B cell (primary cell): ENCODE data around the gene FFAR2.

Experiments
- EZH2 ChIP-seq: IDR thresholded peaks from 2 replicates; pipeline ENCODE4 v1.6.1; 2012; ENCODE audit warnings: borderline replicate concordance, low read depth, mild to moderate bottlenecking, moderate library complexity, low read length; ENCODE audit not compliant: insufficient read depth, poor library complexity, severe bottlenecking
- TF ChIP-seq, protein P1 (sequence below): fragments of 200-600 bp; IDR thresholded peaks from one replicate; pipeline ENCODE4 v1.8.0; 2022; ENCODE audit warnings: antibody characterized with exemption, mild to moderate bottlenecking

DNA sequence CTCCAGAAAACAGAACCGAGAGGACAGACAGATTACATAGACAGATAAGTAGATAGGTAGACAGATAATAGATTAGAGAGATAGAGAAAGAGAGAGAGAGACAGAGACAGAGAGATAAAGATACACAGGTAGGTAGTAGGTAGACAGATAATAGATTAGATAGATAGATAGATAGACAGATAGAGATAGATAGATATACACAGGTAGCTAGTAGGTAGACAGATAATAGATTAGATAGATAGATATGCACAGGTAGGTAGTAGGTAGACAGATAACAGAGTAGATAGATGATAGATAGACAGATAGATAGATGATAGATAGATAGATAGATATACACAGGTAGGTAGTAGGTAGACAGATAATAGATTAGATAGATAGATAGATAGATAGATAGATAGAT, 10.1 kb downstream of the FFAR2 start:
- TF ChIP-seq, protein P1, sequence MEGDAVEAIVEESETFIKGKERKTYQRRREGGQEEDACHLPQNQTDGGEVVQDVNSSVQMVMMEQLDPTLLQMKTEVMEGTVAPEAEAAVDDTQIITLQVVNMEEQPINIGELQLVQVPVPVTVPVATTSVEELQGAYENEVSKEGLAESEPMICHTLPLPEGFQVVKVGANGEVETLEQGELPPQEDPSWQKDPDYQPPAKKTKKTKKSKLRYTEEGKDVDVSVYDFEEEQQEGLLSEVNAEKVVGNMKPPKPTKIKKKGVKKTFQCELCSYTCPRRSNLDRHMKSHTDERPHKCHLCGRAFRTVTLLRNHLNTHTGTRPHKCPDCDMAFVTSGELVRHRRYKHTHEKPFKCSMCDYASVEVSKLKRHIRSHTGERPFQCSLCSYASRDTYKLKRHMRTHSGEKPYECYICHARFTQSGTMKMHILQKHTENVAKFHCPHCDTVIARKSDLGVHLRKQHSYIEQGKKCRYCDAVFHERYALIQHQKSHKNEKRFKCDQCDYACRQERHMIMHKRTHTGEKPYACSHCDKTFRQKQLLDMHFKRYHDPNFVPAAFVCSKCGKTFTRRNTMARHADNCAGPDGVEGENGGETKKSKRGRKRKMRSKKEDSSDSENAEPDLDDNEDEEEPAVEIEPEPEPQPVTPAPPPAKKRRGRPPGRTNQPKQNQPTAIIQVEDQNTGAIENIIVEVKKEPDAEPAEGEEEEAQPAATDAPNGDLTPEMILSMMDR = no peak
- no peak for TF ChIP-seq EZH2
